Testis (tissue), 3 donors: ENCODE measurements around the gene ZNF853. TPM values are rescaled to one million over a fixed set of nuclear protein-coding genes. Genes with fewer than 3 reads are reported as not detected.

Source experiments
- DNase-seq: peaks from one replicate; pipeline ENCODE4 v3.0.0-alpha.2; 2019
- H3K27ac ChIP-seq, 2 donors: fragments of 200-600 bp; sonication (generic); one replicate each; pipeline ENCODE4 v1.5.1; 2019
- H3K27me3 ChIP-seq: fragments of 200-600 bp; sonication (generic); one replicate; pipeline ENCODE4 v1.5.1; 2019
- H3K36me3 ChIP-seq: fragments of 200-600 bp; sonication (generic); one replicate; pipeline ENCODE4 v1.5.1; 2017; ENCODE audit warnings: low read depth; ENCODE audit errors: missing control alignments
- H3K4me1 ChIP-seq: fragments of 200-600 bp; sonication (generic); one replicate; pipeline ENCODE4 v1.5.1; 2019
- H3K4me3 ChIP-seq, 2 donors: fragments of 200-600 bp; sonication (generic); one replicate each; pipeline ENCODE4 v1.5.1; 2017 to 2019
- H3K9me3 ChIP-seq: fragments of 200-600 bp; sonication (generic); one replicate; pipeline ENCODE4 v1.5.1; 2017
- CTCF ChIP-seq, 3 experiments: fragments of 450-650 bp in 2 of 3; fragments of 200-600 bp in 1 of 3; sonication (generic) in 1 of 3; IDR thresholded peaks; one replicate each; pipeline ENCODE4 v1.5.1; 2016 to 2019; ENCODE audit warnings: antibody characterized with exemption in 3 of 3, mild to moderate bottlenecking in 2 of 3, moderate library complexity in 1 of 3
- POLR2A ChIP-seq: fragments of 450-650 bp; IDR thresholded peaks from one replicate; pipeline ENCODE4 v1.6.1; 2017; ENCODE audit warnings: antibody characterized with exemption, mild to moderate bottlenecking, moderate library complexity
- WGBS, 2 donors: methylation state at CpG; one replicate each; pipeline ENCODE4 v1.1.5; 2018; 5-methylcytosine and 5-hydroxymethylcytosine counted together
- intact Hi-C: fragments of 100-400 bp; cut with DNase I; formaldehyde crosslinking; loops from one replicate; pipeline ENCODE4 v1.15.1; 2023; ENCODE audit warnings: low total_unique reads
- polyA plus RNA-seq: library from polyadenylated mRNA; stranded (reverse); fragments of 350-450 nt; fragmentation: Illumina TruSeq; extraction: RNeasy Lipid Tissue Mini Kit (QIAGEN cat#74804); gene quantifications from one replicate; pipeline ENCODE4 v1.2.3, GENCODE V29; 2014; ENCODE audit warnings: low read depth, low replicate concordance; ENCODE audit not compliant: insufficient read depth
- total RNA-seq, 2 donors: library from RNA; depleted of rRNA; stranded (reverse); fragments of >200 nt; gene quantifications; one replicate each; pipeline ENCODE4 v1.2.3, GENCODE V29; 2016

Gene ZNF853
- total and polyA plus RNA-seq, 3 donors from 2014 or later, result 8.7 to 9.4 (median 8.8) TPM

GRCh38 chr7:6648066-6648814, 32.8 kb downstream of the ZNF853 start:
- 91 to 98% methylated on average over 6 to 17 of the region's 17 CpGs for WGBS, 2 donors
- H3K36me3 ChIP-seq, result no peaks in the 10 kb centered on the region

GRCh38 chr7:6648815-6649104, 33.4 kb downstream of the ZNF853 start:
- Histone ChIP-seq H3K9me3 (no peaks in the 10 kb centered on the region), H3K27me3 (no peaks in the 10 kb centered on the region), H3K36me3 (no peaks in the 10 kb centered on the region), H3K4me1 (no peaks in the 10 kb centered on the region), H3K27ac (no peak overlapping the region), H3K4me3 (no peak overlapping the region)
- intact Hi-C loops, result no loop called here
- no peak for TF ChIP-seq CTCF (IDR thresholded peaks at IDR 0.05)
- no peak for TF ChIP-seq POLR2A
- no peak for DNase-seq
- 80 to 95% methylated on average over 1 to 5 of the region's 5 CpGs for WGBS, 2 donors

More at GRCh38 chr7:6648066-6648814, 32.8 kb downstream of the ZNF853 start:
- intact Hi-C loops, result no loop called here
- no peak overlapping the region for H3K4me3 ChIP-seq
- no peaks in the 10 kb centered on the region for H3K27me3 ChIP-seq
- H3K4me1 ChIP-seq, result no peaks in the 10 kb centered on the region
- no peaks in the 10 kb centered on the region for H3K9me3 ChIP-seq
- no peak for TF ChIP-seq CTCF (IDR thresholded peaks at IDR 0.05)
- no peak for TF ChIP-seq POLR2A
- no peak overlapping the region for H3K27ac ChIP-seq
- DNase-seq, result no peak

DNA sequence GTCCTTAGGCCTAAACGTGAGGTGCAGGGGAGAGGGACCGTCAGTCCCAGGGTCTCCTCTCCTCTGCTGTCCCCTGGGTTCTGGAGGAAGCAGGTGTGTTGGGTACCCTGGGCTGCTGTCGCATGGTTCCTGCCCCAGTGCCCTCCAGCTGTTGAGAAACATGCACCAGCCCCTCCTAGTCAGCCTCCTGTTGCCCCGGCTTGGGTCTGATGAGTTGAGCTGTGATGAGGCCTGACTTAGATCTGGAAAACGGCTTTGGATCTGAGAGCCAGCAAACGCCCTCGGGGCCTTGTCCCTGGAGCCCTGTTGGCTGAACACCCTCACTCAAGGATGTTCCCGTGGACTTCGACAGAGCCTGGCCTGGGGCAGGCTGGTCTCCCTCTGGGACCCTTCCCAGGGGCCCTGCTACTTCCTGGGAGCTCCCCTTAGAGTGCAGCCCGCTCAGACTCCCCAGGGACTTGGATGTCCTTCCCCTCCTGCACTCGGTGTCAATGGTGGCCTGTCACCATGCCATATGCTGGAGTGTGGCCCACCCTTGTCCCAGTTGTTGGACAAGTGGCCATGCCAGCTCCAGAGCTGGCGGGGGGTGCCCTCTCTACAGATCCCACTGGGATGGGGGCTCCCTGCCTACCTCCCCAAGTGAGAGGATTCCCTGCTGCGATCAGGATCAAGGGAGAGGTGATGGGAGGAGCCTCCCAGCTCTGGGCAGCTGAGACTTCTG, 34.0 kb downstream of the ZNF853 start:
- 75 to 80% methylated on average over 9 to 13 of the region's 13 CpGs for WGBS, 2 donors
- Histone ChIP-seq H3K27ac (no peak overlapping the region), H3K4me3 (no peak overlapping the region), H3K4me1 (no peaks in the 10 kb centered on the region), H3K9me3 (no peaks in the 10 kb centered on the region), H3K36me3 (no peaks in the 10 kb centered on the region), H3K27me3 (no peaks in the 10 kb centered on the region)
- no peak for TF ChIP-seq CTCF (IDR thresholded peaks at IDR 0.05)
- TF ChIP-seq POLR2A, result no peak
- no peak for DNase-seq
- intact Hi-C loops, result no loop called here

DNA sequence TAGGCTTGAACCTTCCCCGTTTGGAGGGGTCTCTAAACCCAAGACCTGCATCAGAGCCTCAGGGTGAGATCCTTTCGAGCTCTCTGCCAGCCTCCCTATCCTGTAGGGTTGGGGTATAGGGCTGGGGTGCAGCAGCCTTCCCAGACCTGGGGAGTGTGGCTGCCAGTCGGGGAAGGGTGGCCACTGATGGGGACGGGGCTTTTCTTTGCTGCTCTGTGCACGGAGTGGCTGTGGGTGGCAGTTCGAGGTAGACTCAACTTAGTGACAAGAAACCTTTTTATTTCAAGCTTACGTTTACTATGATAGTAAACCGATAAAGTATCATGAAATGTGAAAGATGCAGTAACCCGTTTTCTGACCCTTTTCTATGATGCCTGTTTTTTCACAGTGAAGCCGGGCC, 34.7 kb downstream of the ZNF853 start:
- H3K27me3 ChIP-seq, result no peaks in the 10 kb centered on the region
- intact Hi-C loops, result no loop called here
- no peak for TF ChIP-seq POLR2A
- TF ChIP-seq CTCF (IDR thresholded peaks at IDR 0.05), result no peak
- no peak overlapping the region for H3K4me3 ChIP-seq
- no peaks in the 10 kb centered on the region for H3K4me1 ChIP-seq
- H3K27ac ChIP-seq, result no peak overlapping the region
- no peaks in the 10 kb centered on the region for H3K9me3 ChIP-seq
- 96% methylated on average over 8 to 10 of the region's 10 CpGs for WGBS, 2 donors
- DNase-seq, result no peak
- H3K36me3 ChIP-seq, result no peaks in the 10 kb centered on the region
